ENCODE data around the gene UFD1.

UFD1 gene

DNA sequence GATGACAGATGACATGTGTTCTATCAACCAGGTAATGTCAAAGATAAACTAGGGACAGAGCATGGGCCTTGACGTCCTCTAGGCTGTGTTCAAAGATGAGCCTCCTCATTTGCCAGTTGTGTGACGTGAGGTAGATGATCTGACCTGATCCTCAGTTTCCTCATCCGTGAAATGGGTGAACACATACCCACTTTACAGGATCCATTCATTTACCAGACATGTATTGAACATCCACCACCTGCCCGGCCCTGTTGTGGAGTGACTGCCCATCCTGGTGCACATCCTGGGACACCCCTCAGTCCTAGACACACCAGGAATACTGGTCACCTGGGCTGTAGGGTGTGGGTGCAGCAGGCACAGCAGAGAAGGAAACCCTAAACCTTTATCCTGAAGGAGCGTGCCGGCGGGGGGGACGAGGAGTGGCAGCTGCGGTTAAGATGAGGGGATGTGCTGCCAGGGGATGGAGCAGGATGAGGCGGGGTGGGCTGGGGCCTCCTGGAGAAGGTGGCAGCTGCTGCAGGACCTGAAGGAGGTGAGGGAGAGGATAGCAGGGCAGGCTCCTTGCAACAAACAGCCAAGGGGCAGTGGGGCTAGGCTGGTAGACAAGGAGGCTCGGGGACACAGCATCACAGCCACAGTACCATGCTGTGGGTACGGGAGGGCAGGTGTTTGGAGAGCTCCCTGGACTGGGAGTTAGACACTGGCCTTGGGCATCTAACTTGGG lies 36.8 kb upstream of the UFD1 start:
- DNase-seq, result no peak

DNA sequence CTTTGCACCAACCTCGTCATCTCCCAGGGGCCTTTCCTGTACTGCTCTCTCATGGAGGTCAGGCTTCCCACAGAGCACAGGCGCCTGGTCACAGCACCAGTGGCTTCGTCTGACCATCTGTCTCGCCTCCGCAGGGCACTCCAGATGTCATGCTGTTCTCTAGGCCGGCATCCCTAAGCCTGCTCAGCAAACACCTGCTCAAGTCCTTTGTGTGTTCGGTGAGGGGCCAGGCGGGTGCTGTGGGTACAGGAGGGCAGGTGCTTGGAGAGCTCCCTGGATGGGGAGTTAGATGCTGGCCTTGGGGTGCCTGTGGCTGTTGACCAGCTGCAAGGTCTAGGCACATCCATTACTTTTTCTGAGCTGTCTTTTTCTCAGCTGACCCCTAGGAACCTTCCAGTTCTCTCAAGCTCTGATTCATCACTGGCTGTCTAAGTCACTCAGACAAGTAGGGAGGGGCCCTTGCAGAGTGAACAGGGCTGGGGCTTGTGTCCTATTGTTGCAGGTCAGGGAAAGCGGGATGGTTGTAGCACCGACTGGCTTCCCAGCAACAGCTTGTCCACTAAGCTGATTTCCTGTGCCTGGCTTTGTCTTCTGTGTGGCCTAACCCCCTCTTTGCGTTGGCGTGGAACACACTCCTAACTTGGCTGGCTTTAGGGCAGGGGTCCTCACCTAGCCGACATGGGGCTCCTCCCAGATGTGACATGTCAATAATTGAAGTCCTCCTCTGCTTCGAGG lies 36.0 kb upstream of the UFD1 start:
- DNase-seq, result no peak

DNA sequence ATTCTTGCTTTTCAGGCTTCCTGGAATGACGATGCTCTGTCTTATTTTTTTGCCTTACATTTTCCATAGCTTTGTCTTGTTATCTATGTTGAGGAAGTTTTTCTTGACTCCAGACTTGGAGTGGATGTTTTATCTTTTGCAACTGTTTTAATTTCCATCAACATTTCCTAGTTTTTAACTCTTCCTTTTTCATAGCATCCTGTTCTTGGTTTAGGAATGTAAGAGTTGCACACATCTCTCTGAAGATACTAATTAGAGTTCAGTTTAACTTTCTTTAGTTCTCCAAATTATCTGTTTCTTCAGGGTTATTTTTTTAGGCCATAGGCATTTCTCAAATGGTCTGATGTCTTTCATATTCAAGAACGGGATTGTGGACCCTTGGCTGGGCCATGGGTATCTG lies 34.8 kb upstream of the UFD1 start:
- no peak for DNase-seq

DNA sequence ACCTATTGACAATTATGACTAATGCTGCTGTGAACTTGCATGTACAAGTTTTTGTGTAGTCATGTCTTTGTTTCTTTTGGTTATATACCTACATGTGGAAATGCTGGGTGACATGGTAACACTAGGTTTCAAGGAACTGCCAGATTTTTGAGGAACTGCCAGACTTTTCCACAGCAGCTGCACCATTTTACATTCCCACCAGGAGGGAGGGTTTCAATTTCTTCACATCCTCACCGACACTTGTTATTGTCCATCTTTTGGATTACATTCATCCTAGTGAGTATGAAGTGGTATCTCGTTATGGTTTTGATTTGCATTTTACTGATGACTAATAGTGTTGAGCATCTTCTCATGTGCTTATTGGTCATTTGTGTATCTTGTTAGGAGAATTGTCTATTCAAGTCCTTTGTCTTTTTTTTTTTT lies 31.9 kb upstream of the UFD1 start:
- DNase-seq, result no peak

DNA sequence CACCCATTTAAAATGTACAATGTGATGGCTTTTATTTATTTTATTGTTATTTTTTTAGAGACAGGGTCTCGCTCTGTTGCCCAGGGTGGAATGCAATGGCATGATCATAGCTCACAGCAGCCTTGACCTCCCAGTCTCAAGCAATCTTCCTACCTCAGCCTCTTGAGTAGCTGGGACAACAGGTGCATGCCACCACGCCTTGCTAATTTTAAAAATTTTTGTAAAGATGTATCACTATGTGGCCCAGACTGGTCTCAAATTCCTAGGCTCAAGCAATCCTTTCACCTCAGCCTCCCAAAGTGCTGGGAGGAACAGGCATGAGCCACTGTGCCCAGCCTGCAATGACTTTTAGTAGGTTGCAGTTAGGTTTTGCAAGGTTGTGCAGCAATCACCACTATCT lies 30.9 kb upstream of the UFD1 start:
- DNase-seq, result no peak

DNA sequence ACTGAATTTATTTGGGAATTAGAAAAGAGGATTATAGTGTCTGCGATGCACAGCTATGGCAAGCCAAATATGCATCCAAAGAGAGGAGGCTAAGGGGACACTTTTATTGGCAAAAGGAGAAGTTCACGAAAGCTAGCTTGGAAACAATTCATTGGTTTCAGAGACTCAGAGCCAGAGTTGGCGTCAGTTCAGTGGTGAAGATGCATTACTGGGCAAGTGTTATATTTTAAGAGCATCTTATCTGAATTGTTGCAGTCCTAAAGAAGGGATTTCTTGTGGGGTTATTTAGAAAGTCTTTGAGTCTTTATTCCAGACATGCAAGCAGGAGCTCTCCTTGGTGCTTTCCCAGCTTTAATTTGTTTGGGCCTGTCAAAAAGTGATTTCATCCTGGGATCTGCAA lies 30.2 kb upstream of the UFD1 start:
- no peak for DNase-seq

DNA sequence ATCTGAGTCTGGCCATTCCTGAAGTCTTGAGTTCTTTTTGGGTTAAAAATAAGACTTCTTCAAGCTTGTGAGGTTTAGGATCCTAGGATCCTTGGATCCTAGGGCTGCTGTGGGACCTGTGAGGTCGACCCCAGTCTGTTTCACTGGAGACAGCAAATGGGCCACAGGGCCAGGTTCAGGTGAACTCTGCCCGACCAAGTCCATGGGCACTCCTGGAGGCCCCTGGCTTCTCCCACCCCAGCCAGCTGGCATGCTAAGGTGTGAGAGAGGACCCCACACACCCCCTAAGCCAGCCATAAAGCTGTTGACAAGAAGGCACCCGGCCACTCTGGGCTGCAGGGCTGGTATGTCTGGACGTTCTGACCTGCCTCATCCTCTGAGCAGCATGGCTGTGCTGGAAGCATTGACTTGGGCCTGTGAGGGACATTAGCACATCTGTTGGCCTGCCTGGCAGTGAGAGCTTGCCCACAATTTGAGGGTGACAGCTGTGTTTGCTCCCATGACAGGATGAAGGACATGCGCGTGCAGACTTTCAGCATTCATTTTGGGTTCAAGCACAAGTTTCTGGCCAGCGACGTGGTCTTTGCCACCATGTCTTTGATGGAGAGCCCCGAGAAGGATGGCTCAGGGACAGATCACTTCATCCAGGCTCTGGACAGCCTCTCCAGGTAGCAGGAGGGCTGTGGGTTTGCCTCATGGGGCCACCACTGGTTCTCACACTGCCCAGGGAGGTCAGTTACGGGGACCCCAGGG lies 29.2 kb upstream of the UFD1 start:
- no peak for DNase-seq

DNA sequence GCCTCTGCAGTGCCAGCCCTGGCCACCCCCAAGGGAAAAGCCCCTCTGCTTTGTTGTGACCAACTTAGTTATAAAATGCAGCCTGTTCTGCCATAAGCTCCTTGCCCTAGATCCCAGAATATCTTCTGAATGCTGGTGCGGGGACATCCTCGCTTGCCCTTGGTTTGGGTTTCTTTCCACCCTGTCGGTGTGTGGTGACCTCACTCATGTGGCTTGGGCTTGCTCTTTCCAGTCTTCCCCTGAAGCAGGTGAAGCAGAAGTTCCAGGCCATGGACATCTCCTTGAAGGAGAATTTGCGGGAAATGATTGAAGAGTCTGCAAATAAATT lies 28.5 kb upstream of the UFD1 start:
- DNase-seq, result no peak

DNA sequence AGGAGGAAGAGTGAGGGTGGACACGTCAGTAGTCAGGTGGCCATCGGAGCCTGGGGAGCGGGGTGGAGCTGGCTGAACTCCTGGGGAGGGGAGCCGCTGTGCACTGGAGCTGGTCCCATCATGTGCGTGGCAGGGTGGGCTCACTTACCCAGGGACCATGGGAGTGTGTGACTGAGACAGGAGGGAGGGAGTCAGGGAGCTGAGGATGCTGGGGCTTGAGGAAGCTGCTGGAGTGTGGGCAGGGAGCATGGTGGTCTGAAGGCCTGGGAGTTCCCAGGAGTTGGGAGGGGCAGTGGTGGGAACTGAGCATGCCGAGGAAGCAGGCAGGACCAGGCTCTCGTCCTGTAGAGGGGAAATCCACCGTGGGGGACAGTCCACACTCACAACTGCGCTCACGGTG lies 27.2 kb upstream of the UFD1 start:
- DNase-seq, result no peak

DNA sequence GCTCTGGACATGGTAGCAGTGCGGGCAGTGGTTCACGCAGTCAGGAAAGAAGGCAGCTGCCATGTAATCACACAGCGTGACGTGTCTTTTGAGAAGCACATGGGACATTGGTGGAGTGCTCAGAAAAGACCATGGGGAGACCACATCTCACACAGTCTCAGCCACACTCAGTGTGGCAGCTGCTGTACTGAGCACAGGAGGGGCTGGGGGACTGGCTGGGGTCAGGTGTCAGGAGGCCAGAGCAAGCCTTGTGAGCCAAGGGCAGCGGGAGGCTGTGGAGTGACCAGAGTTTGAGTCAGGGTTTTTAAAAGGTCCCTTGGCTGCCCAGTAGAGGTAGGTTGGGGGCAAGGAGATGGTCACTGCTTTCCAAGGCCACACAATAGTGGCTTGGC lies 26.7 kb upstream of the UFD1 start:
- DNase-seq, result no peak

DNA sequence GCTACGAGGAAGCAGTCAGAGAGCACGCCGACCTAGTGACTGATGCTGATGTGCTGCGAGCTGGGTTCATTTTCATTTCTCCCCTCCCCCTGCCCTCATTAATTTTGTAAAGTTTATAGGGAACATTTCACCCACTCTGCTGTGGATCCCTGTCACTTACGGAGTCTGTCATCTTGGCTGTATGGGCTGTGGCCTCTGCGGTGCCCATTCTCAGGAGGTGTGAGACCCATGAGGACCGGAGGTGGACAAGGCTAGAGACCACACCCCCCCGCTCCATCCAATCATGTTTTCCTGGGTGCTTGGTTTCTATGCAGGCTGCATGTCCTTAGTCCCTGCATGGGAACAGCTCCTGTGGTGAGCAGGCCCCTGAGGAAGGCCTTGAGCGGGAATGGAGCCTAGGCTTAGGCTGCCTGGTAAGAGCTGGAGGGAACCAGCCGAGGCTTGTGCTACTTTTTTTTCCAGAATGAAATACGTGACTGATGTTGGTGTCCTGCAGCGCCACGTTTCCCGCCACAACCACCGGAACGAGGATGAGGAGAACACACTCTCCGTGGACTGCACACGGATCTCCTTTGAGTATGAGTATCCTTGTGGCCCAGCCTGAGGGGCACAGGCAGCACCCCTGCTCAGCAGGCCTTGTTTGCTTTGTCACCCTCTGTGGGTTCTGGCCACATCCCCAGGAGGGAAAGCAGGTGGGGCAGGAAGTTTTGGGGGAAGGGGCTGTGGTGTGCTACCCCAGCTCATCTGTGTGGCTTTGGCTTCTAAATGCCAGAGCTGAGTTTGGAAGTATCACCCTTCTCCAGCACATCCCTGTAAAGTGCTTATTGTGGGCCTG lies 26.1 kb upstream of the UFD1 start:
- no peak for DNase-seq

DNA sequence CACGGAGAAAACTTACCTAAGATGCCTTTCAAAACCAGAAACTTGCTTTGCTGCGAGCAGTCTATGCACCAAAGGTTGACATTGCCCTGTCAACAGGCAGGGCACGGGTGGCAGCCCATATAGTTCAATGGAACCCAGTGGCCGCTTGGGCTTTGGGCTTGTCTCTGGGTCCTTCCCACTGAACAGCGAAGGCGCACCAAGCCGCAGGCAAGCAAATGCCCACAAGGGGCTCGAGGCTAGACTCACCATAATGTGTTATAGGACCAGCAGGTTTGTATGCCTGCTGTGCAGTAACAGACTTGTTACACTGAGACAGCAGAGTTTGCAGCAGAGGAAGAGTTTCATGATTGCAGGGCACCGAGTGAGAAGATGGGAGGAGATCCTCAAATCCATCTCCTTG lies 24.9 kb upstream of the UFD1 start:
- no peak for DNase-seq

DNA sequence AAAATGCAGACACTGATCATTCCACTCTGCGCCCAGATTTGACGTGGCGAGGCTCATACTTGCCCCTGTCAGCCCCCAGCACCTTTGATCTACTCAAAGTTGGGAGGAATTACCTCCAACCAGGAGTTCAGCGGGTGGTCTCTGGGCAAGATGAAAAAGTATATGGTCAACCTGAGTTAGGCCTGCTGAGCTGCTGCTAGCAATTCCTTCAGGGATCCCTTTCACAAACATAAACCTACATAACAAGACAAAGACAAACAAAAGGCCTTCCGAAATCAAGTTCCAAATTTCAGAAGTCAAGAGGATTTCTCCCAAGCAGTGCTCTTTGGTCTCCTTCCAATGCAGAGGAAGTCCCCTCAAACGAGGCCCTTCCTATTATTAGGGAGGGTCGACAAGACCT lies 24.4 kb upstream of the UFD1 start:
- DNase-seq, result no peak

DNA sequence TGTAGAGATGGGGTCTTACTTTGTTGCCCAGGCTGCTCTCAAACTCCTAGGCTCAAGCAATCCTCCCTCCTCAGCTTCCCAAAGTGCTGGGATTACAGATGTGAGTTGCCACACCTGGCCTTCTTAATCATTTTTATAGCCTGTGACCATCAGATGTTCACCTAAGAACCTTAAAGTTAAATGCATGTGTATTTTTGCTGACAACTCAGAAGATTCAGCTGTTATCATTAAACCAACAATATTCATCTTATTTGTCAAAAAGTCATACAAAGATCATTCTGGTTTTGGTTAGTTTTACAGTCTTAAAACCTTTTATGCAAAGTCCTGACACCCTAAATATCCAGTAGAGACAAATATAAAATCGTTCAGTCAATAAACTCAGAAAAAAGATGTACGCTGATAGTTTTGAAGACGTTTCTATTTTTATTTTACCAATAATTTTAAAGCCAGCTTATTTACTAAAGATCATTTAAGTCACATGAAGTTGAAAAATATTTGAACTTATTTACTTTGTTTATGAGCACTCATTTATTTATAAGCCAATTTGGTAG lies 23.0 kb upstream of the UFD1 start:
- no peak for DNase-seq

DNA sequence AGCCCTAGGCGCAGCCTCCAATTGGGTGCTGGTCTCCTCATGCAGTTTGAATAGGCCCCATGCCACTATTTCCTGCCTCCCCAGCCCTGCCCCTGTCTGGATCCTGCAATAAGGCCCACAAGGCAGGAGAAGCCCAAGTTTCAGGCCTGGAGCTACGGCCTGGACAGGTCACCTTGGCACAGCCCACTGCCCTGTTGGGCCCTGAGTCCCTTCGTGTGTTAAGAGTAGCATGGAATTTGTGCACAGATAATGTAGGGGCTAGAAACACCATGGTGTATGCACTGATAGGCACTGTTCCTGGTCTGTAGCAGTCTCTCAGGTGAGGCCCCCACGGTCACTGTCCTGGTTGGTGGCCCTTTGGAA lies 20.9 kb upstream of the UFD1 start:
- DNase-seq, result no peak

DNA sequence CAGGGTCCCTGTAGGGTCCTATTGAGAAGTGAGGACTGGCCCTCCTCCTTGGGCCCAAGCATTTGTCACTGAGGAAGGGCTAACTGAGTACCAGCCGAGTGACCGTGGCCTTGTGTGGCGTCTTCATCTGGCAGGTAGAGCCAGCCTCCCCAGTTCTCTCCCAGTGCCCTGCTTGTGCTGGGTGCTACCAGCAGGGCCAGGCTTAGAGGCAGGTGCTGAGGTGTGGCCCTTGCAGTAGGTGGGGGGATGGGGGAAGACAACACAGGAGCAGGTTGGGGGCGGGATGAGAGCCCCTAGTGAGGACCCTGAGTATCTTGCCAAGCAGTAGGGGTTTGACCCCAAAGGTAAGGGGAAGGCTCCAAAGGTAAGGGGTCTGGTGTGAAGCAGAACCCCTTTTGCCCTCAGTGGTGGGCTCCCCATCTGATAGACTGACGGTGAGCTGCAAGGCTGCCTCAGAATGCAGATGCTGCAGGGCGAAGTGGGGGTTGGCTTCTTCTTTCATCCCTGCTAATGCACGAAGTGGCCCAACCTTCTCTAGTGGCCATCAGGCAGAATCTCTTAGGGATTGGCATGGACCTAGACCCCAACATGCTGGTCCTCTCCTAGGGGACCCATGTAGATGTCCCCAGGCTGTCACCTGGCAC lies 20.4 kb upstream of the UFD1 start:
- DNase-seq, result no peak

DNA sequence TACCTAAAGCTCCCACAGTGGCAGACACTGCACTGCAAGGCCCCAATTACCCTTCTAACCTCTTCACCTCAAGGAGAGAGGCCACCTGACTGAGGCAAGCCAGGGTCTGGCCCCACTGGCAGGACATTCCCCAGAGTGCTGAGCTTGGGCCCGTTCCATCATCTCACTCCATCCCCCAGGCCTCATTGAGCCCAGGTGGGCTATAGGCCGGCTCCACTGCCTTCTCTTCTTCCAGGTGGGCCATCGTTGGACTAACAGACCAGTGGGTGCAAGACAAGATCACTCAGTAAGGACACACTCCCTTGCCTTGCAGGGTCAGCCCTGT lies 19.8 kb upstream of the UFD1 start:
- DNase-seq, result no peak

DNA sequence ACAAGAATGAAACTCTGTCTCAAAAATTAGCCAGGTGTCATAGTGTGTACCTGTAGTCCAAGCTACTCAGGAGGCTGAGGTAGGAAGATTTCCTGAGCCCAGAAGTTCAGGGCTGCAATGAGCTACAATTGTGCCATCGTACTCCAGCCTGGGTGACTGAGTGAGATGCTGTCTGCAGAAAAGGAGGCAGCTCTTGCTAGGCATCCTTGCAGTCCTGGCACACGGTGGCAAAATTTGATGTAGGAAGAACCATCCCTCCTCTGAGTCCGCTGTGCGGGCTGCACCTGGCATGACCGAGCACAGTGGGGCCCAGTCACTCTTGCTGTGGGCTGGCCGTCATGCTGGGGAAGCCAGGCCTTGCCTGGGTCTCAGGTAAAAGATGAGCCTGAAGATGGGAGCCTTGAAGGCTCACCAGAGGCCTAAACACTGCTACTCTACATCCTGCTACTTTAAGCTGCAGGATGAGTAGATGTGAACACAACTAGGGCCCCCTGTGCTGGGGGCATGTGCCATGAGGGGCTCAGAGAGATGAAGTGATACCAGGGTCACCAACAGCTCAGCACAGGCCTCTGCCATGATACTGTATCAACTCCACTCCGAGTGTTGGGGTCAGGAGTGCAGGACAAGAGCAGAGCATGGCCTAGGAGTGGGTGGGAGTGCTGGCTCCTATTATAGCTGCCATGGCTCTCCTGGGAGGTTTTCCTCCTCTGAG lies 19.3 kb upstream of the UFD1 start:
- no peak for DNase-seq

DNA sequence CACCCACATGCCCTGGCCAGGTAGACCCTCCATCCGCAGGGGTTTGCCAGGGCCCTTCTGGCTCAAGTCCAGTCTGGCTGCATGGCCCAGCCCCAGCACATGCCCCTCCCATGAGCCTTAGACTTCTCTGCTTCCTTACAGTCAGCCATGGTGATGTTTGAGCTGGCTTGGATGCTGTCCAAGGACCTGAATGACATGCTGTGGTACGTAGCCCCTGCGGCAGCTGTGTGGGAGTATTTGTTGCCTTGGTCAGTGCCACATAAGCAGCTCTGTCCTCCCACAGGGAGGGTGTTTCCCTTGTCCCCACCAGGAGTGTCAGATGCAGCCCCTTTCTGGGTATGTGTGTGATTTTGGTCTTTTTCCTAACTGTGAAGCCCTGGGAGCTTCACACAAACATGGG lies 18.3 kb upstream of the UFD1 start:
- no peak for DNase-seq

DNA sequence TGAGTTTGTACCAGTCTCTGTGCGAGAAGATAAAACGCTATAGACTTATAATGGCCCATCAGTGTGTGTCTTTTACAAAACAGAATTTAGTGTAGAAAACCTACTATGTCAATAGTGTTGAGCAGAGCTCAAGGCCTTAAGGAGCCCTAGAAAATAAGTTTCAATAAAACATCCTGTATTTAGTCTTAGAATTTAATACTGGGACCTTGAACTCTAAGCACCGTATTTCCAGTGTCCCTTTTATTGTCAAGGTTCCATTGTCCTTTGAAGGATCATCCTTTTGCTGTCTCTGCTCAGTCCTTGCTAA lies 17.3 kb upstream of the UFD1 start:
- no peak for DNase-seq

DNA sequence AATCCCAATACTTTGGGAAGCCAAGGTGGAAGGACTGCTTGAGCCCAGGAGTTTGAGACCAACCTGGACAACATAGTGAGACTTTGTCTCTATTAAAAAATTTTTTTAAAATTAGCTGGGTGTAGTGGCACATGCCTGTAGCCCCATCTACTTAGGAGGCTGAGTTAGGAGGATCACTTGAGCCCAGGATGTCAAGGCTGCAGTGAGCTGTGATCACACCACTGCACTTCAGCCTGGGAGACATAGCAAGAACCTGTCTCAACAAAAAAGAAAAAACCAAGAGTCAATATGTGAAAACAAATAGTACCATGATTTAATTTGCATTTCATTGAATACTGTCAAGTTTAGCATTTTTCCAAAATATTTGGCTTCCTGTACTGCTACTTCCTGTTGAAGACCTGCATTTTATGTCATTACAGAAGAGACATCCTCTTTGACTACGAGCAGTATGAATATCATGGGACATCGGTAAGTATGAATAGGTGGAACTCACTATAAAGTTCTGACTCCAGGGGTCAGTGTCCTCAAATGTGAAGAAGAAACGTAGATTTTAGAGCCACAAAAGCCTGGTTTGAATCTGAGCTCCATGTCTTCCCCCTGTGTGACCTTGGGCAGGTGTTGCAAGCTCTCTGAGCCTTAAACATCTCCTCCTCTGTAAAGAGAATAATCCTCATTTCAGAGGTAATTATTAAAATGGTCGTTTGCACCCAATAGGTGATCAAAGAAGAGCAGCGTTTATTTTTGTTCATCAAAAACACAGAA lies 16.8 kb upstream of the UFD1 start:
- no peak for DNase-seq

Data from CD4-positive, alpha-beta T cell treated with Interleukin-15 for 1 hour (primary cell).